Parathyroid adenoma (tissue), 2 donors: ENCODE data around the gene IL17REL.

Experiments used
- H2AFZ ChIP-seq: fragments of 300-600 bp; sonication (generic); one replicate; pipeline ENCODE4 v1.7.0; 2017; ENCODE audit warnings: antibody characterized with exemption, mild to moderate bottlenecking
- H3K27ac ChIP-seq: fragments of 300-600 bp; sonication (generic); one replicate; pipeline ENCODE4 v1.7.0; 2017
- H3K27me3 ChIP-seq: fragments of 300-600 bp; sonication (generic); one replicate; pipeline ENCODE4 v1.7.0; 2017; ENCODE audit warnings: low read length; ENCODE audit not compliant: control insufficient read depth, insufficient read depth
- H3K36me3 ChIP-seq: fragments of 300-600 bp; sonication (generic); one replicate; pipeline ENCODE4 v1.7.0; 2017; ENCODE audit warnings: low read length; ENCODE audit not compliant: control insufficient read depth, insufficient read depth
- H3K4me1 ChIP-seq: fragments of 300-600 bp; sonication (generic); one replicate; pipeline ENCODE4 v1.7.0; 2017; ENCODE audit warnings: control low read depth
- H3K4me2 ChIP-seq: fragments of 300-600 bp; sonication (generic); one replicate; pipeline ENCODE4 v1.7.0; 2017; ENCODE audit warnings: low read length
- H3K4me3 ChIP-seq: fragments of 300-600 bp; sonication (generic); one replicate; pipeline ENCODE4 v1.7.0; 2017; ENCODE audit warnings: low read depth, low read length
- H3K79me2 ChIP-seq: fragments of 300-600 bp; sonication (generic); one replicate; pipeline ENCODE4 v1.7.0; 2017; ENCODE audit warnings: control low read depth
- H3K9ac ChIP-seq: fragments of 300-600 bp; sonication (generic); one replicate; pipeline ENCODE4 v1.7.0; 2017; ENCODE audit warnings: mild to moderate bottlenecking
- H3K9me3 ChIP-seq: fragments of 300-600 bp; sonication (generic); one replicate; pipeline ENCODE4 v1.7.0; 2017; ENCODE audit warnings: low read length; ENCODE audit not compliant: control insufficient read depth
- CTCF ChIP-seq: fragments of 300-600 bp; sonication (generic); IDR thresholded peaks from one replicate; pipeline ENCODE4 v1.7.0; 2017; ENCODE audit warnings: antibody characterized with exemption, mild to moderate bottlenecking
- donor health status: primary hyperparathyroidism.

The IL17REL gene

DNA sequence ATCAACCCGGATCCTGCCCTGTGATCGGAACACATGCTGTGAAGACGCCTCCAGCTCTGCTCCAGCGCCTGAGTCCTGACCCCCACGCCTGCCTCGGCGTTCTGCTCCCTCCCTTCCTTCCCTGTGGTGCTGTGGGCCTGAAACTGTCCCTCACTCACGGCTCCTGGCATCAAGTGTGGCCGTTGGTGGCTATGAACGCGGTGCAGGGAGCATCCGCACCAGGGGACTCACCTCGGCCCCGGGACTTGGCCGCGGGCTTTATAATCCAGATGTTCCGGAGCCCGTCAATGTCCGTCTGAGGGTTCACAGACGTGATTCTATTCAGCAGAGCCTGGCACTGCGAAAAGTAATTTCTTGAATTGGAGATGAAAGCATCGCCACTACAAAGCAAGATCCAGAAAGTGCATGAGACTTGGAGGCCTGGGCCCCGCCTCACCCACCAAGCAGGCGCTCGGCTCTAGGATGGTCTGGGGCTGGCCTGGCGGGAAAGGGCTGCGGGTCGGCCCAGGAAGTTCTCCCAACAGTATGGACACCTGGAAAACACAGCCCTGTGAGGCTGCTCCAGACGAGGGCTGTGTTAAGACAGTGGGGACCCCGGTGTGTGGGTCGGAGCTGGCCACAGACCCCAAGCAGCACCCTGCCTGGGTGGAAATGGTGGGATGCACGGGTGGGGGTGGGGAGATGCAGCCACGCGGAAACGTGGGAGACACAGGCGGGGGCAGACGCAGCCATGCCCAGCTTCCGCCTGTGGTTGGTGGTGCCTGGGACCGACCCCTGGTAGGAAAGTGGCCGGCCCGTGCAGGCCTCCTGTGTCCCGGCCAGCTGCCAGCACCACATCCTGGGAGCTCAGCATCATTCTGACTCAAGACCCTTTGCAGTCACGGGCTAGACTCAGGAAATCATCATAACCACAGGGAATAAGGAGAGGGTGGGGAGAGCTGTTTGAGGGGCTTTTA is 21.8 kb upstream of the IL17REL start:
- Histone ChIP-seq H3K4me2 (no peak overlapping the region), H3K27me3 (no peaks in the 10 kb centered on the region), H3K36me3 (no peaks in the 10 kb centered on the region), H3K4me3 (no peak overlapping the region), H3K9me3 (no peaks in the 10 kb centered on the region), H3K27ac (no peak overlapping the region), H3K4me1 (no peaks in the 10 kb centered on the region), H3K9ac (no peak overlapping the region), H3K79me2 (no peaks in the 10 kb centered on the region), H2AFZ (no peak overlapping the region)
- no peak for TF ChIP-seq CTCF

- no peak overlapping the region for H3K4me2 ChIP-seq
- H3K36me3 ChIP-seq = no peaks in the 10 kb centered on the region
- no peak overlapping the region for H3K9ac ChIP-seq
- H3K9me3 ChIP-seq = no peaks in the 10 kb centered on the region
- H3K4me1 ChIP-seq = no peaks in the 10 kb centered on the region
- H3K27ac ChIP-seq = no peak overlapping the region
- H3K27me3 ChIP-seq = no peaks in the 10 kb centered on the region
- H2AFZ ChIP-seq = no peak overlapping the region
- no peak for TF ChIP-seq CTCF
- H3K4me3 ChIP-seq = no peak overlapping the region
- H3K79me2 ChIP-seq = no peaks in the 10 kb centered on the region
These were observed 20.5 kb upstream of the IL17REL start for GRCh38 chr22:50032941-50033601.

DNA sequence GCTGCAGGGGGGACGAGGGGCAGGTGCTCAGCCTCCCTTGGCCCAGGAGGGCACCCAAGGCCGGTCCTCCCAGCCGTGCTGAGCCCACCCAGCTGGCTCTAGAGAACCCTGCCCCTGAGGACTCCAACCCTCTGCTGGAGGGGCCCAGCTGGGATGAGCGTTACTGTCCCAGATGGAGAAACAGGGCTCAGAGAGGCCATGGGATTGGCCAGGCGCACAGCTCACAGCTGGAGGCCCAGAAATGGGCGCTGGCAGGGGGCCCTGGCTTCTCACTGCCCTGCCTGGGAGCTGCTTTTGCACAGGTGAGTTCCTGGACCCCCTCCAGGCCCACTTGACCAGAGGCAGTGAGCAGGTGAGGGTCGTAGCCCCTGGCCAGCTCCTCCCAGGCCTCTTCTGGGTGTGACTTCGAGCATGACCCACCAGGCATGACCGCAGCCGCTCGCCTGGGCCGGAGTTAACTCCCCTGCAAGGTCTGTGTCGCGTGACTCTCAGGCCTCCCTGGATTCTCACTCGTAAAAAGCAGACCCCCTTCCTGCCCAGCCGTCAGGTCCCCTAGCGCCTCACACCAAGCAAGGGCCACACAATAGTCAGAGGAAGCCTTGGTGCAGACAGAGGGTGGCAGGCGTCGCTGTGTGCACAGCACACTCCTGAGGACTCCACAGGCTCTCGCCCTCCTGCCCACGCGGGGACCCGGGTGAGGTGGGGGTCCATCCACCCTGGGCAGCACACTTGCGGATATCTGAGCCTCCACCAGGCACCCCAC is 19.7 kb upstream of the IL17REL start:
- H3K9me3 ChIP-seq = no peaks in the 10 kb centered on the region
- H3K4me3 ChIP-seq = no peak overlapping the region
- H3K4me2 ChIP-seq = no peak overlapping the region
- no peak overlapping the region for H2AFZ ChIP-seq
- no peaks in the 10 kb centered on the region for H3K4me1 ChIP-seq
- no peak overlapping the region for H3K27ac ChIP-seq
- H3K27me3 ChIP-seq = no peaks in the 10 kb centered on the region
- TF ChIP-seq CTCF = no peak
- no peak overlapping the region for H3K9ac ChIP-seq
- no peaks in the 10 kb centered on the region for H3K79me2 ChIP-seq
- H3K36me3 ChIP-seq = no peaks in the 10 kb centered on the region

DNA sequence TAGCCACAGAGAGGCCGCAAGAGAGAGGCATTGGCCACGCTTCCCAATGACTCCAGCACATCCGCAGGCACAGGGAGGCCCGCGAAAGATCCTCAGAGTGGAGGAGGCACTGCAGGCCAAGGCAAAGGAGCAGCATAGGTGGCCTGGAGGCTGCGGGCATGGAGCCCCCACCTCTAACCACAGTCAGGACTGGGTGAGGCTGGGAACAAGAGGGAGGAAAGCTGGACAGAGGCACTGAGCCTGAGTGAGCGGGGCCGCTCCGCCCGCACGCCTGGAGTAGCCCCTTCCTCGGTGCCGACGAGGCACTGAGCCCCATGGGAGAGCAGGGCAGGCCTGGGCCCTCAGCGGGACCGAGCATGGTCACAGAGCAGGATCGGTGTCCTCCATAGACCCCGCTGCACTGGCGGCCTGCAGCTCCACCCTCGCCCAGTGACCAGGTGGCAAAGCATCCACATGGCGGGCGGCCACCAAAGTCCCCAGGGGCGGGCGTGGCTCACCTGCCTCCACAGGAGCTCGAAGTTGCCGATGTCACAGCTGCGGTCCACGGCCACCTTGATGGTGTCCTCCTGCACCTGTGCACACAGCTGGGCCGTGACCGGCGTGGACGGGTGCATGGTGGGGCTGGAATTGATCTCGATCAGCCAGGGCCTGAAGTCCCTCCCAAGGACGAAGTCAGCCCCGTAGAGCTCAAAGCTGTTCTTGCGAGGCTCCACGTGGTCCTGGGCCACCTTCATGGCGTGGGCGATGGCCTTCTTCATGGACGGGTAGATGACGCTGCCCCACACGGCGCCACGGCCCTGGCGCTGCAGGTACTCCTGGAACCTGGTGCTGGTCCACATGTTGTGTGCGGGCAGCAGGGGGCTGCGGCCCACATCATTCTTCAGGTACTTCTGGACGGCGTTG is 18.9 kb upstream of the IL17REL start:
- H3K79me2 ChIP-seq = no peaks in the 10 kb centered on the region
- H3K9ac ChIP-seq = no peak overlapping the region
- no peak overlapping the region for H3K4me2 ChIP-seq
- H3K9me3 ChIP-seq = no peaks in the 10 kb centered on the region
- no peak for TF ChIP-seq CTCF
- H3K27ac ChIP-seq = no peak overlapping the region
- no peak overlapping the region for H3K4me3 ChIP-seq
- H3K27me3 ChIP-seq = no peaks in the 10 kb centered on the region
- no peaks in the 10 kb centered on the region for H3K36me3 ChIP-seq
- no peak overlapping the region for H2AFZ ChIP-seq
- no peaks in the 10 kb centered on the region for H3K4me1 ChIP-seq
